ENCODE results near the gene LTO1.
"Not testable (repeated sequence)": the region's sequence is repeated elsewhere in the genome, so short reads cannot be mapped to it uniquely, and the experiment has no call there.

LTO1 gene

DNA sequence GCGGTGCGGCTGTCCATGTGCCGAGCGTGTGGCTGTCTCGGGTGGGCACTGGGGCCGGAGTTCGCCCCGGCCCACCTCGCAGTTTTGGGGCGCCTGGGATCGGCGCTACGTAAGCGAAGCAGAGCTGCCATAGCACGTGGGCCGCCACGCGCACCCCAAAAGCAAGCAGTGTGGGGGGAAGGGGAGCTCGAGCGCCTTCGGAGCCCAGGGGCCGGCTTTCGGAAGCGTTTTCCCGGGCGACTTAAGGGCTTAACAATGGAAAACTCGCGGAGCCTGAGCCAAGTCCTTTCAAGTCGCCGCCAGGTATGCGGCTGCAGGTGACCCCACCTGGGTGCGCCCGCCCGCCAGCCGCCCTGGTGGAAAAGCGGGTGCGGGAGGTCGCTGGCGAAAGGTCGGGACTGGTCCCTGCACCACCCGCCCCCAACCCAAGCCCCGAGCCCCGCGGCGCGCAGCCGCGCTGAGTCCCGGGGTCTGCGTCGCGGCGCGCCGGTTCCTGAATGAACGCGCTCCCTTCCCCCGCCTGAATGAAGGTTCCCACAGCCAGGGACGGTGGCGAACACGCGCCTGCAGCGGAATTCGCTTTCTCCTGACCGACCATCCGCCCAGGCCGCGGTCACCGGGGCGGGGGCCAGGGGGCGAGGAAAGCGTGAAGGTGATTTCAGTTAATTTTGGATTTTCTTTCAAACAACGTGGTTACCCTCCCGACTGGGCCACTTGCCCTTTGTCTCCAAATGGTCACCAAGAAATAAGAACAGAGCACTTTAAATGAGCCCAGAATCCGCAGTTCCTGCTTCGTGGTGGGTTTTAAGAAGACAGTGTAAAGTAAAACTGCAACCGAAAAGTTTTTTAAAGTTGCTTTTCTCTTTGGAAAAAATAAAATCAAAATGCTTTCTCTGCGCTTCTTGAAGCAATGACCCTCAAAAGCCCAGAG lies 36.9 kb downstream of the LTO1 start:
- FAIRE-seq (peak; percentile 81), DNase-seq (ENCODE audit: insufficient read length, low spot score) (peak; percentile 51)

DNA sequence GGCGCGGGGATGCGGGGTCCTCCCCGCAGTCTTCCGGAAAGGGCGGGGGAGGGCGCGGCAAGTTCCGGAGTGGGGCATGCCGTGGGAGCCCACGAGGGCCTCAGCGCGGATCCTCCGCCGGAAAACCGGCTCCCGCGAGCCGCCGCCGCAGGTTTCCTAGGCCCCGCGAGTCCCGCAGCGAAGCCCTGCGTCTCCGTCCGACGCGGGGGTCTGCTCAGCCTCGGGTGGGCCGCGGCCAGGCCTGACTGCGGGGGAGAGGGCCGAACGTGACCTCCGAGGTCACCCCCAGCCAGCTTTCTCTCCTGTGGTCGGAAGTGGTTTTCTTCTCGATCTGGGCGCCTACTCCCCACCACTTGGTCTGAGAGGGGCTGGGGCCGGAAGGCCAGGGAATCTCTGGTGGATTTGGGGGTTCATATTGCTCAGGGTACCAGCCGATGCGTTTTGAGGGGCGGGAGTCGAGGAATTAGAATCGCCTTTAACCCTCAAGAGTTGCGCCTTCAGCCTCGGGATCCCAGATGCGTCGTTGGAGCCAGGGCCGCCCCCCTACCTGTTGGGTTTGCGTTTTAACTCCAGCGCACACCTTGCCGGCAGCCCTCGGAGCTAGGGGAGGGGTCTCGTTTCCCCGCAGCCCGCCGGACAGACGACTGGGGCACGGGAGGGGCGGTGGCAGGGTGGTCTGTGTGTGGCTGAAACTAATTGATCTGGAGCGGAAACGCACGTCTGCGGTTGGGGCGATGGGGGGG lies 37.8 kb downstream of the LTO1 start:
- DNase-seq (ENCODE audit: insufficient read length, low spot score) (no peak), FAIRE-seq (no peak)

DNA sequence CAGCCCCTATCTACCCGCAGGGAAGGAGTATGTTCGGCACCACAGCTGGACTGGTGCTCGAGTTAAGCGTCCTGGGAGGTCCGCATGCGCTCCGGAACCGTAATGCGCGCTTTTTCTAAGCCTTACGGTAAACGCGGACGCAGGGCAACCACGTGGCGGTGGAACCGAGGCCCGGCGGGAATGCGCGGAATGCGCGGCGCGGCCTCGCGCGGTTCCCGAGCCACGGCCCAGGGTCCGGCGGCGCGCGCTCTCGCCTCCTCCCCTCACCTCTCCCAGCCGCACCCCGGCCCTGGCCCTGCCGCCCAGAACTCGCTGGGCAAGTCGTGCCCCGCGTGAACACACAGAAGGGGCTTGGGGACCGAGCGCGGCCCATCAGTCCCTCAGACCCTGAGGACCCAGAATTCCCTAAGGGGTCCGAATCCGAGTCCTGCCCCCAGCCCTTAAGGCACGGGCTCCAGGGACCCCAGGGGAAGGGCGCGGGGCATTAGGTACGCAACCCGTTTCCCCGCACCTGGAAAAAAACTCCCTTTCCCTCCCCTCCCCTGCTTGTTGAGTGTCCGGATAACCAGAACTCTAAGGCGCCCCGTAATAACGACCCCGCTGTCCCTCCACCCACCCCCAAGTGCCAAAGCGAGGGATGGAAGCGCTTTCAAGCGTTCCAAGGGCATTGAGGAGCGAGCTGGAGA lies 38.5 kb downstream of the LTO1 start:
- peak; percentile 97 for FAIRE-seq
- peak; percentile 69 for DNase-seq (ENCODE audit: insufficient read length, low spot score)

DNA sequence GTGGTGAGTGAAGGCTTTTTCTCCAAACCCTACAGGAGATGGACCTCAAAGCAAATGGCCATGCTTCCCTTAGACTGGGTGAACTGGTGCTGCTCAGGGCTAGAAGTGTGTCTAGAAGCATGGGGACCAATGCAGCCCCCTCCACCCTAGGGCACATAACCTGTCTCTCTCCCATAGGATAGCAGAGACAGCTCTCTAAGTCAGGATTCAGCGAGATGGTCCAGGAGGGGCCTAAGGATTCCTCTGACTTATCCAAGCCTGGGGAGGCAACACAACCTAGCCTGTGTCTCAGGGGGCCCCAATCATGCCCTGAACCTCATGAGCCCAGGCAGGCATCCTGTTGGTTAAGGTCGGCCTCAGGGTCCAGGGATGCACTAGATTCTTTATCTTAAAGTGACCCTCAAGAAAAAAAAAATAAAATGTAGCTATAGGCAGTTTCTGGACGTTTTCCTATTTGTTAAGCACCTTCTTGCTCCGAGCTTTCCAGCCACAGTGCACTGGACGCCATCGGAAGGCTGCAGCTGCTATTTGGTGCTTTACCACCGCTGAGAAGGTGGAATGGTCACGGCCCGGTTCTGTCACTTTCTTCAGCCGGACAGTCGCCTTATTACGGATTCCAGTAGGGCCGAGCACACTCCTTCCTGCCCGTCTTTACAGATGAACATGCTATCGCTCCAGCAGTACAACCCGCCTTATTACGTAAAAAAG lies 39.2 kb downstream of the LTO1 start:
- FAIRE-seq (no peak), DNase-seq (ENCODE audit: insufficient read length, low spot score) (no peak)

DNA sequence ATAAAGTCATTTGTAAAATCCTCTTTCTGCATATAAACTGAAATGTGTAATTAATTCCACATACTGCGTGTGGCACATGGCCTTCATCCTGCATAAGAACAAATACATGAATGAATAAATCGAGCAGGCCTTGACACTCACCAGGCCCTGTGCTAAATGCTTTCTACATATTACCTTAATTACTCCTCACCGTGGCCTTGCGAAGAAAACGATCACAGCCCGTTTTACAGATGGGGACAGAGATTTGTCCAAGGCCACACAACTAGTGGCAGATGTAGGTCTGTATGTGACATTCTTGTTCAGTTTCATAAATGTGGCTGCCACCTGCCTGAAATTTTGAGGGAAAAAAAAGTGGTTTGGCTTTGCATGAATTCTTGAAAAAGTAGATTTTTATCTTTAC lies 40.0 kb downstream of the LTO1 start:
- no peak for DNase-seq (ENCODE audit: insufficient read length, low spot score)
- FAIRE-seq: peak; percentile 4

DNA sequence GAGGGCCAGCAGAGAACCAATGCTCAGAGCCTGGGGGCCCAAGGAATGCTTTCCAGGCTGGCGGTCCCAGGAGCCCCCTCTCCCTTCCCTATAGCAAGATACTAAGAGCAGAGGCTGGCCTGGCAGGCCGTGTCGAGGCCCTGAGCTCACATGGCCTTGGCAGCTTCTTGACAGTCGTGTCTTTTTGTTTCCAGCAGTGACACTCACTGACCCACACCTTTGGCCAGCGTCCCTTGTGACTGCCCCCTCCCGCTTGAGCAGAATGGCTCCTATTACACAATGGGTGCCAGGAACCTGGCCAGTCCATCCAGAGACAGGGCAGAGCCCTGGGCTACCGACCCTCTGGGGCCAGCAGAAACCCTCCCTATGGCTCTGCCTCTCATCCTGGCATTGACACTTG lies 40.6 kb downstream of the LTO1 start:
- DNase-seq (ENCODE audit: insufficient read length, low spot score): no peak
- FAIRE-seq: no peak

DNA sequence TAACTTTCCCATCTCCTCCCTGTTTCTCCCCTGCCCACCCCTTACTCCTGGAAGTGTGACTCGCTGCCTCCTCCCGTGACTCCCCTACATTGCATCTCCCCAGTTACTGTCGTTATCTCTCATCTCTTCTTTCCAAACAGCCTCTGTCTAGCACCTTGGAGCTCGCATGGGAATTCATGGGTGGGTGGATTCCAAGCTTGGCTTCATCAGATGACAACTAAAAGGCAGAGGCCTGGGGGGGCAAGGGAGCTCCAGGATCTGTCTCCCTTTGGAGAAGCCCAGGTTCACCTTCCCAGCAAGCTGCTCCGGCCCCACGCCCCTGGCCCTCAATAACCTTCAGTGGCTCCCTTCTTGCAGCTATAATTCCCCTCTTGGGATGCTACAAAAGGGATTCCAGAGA lies 41.1 kb downstream of the LTO1 start:
- FAIRE-seq (no peak), DNase-seq (ENCODE audit: insufficient read length, low spot score) (no peak)

DNA sequence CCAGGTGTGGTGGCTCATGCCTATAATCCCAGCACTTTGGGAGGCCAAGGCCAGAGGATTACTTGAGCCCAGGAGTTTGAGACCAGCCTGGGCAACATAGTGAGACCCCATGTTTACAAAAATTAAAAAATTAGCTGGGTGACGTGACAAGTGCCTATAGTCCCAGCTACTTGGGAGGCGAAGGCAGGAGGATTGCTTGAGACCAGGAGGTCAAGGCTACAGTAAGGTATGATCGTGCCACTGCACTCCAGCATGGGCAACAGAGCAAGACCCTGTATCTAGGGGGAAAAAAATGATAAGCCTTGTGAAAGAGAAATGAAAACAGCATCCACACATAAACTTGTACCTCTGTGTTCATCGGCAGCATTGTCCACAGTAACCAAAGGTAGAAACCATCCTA lies 42.3 kb downstream of the LTO1 start:
- no peak for FAIRE-seq

DNA sequence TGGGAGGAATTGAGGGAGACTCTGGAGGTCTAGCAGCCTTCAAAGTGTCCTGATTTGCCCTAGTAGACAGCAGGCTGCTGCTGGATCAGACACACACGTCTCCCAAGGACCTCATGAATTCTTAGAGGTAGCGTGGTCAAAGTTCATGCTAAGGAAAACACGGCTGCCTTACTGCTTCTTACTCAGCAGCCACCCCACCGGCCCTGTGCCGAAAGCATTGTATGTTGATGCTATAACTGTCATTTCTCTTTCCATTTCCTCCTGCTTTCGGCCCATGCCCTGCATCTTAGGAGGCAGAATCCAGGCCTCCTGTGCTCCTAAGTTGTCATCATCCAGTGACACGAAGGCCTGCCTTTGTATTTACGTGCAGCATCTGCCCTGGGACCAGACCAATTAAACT lies 44.7 kb downstream of the LTO1 start:
- DNase-seq (ENCODE audit: insufficient read length, low spot score): no peak
- FAIRE-seq: no peak

More for the DNA sequence above, 42.3 kb downstream of the LTO1 start:
- DNase-seq (ENCODE audit: insufficient read length, low spot score): no peak

DNA sequence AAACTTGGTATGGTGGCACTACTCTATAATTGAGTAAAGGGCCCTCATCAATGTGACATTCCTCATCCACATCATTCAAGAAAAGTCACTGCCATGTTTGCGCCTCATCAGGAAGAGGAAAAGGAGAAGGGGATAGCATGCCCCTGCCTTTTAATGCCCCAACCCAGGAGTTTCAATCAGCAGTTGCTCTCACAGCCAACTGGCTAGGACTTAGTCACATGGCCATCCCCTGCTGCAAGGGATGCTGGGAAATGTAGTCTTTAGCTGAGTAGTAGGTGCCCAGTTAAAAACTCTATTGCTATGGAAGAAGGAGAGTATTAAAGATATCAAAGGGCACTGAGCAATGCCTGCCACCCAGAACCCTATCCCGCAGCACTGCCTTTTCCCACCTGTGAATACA lies 45.1 kb downstream of the LTO1 start:
- DNase-seq (ENCODE audit: insufficient read length, low spot score) (no peak), FAIRE-seq (no peak)

DNA sequence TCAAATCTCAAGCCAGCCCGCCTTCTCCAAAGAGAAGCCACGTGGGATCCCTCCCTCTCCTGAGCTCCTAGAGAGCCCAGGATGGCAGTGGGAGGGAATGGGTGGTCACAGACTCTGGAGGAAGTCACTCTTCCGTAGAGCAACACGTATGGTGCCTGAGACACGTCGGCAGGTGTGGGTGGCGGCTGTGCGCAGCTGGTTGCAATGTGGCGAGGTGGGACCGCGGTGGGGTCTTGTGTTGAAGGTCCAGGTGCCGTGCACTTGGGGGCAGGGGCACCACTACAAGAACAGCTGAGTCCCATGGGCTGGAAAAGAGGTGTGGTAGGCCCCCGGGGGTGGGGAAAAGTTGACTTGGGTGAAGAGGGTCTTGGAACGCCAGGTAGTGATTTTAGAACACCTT lies 47.6 kb downstream of the LTO1 start:
- FAIRE-seq: no peak
- DNase-seq (ENCODE audit: insufficient read length, low spot score): no peak

DNA sequence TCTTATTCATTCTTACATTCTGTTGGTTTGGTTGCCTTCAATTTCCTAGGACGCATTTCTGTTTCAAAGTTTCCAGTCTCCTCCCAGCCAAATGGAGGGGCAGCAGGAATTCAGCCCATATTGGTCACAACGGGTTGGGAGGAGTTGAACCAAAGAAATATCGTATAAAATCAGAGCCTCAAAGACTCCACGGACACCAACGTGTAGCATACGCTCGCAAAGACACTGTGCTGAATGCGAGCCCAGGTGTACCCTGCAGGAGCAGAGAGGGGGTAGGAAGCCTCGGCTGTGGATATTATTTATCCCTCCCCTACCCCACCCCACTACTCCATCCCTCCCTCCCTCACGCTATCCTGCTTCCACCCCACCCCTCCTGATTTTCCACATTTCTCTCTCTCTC lies 49.7 kb downstream of the LTO1 start:
- no peak for DNase-seq (ENCODE audit: insufficient read length, low spot score)
- no peak for FAIRE-seq

DNA sequence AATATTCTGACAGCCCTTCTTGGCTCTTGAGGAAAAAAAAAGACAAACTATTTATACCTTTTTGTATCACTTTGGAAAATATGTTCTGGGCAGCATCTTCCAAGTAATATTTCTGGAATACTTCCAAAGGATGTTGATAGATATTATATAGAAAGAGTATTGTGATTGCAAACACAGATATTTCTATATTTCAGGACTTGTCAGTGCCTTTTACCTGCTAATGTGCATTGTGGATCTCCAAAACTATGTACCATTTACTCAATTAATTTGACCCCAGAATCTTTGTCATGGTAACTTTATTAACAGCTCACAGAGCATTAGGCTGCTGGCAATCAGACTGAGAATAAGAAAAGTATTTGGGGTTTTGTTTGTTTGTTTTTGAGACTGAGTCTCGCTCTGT lies 50.9 kb downstream of the LTO1 start:
- DNase-seq (ENCODE audit: insufficient read length, low spot score) (no peak), FAIRE-seq (no peak)

DNA sequence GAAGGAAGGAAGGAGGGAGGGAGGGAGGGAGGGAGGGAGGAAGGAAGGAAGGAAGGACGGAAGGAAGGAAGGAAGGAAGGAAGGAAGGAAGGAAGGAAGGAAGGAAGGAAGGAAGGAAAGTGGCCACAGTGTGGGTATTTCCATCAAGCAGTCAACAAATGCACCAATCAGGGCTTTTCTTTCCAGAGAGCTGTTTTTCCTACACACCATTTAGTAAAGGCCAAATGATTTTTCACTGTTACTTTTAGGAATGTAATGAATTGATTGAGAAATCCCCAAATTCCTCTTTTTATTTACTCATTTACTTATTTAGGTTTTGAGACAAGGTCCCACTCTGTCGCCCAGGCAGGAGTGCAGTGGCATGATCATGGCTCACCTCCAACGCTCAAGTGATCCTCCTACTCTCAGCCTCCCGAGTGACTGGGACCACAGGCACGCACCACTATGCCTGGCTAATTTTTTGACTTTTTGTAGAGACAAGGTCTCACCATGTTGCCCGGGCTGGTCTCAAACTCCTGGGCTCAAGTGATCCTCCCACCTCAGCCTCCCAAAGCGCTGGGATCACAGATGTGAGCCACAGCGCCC lies 53.0 kb downstream of the LTO1 start:
- DNase-seq (ENCODE audit: insufficient read length, low spot score); FAIRE-seq: not testable (repeated sequence)

DNA sequence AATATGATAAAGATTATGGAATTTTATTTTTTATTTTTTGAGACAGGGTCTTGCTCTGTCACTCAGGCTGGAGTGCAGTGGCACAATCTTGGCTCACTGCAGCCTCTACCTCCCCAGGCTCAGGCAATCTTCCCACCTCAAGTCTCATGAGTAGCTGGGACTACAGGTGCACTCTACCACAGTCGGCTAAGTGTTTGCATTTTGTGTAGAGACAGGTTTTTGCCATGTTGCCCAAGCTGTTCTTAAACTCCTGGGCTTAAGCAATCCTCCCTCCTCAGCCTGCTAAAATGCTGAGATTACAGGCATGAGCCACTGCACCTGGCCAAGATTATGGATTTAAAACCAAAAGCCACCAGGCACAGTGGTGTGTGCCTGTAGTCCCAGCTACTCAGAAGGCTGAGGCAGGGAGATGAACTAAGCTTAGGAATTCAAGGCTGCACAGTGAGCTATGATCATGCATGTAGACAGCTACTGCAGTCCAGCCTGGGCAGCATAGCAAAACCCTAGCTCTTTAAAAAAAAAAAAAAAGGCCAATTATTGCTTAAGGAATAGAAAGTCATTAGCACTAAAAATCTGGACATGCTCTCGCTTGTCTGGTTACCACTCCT lies 54.4 kb downstream of the LTO1 start:
- DNase-seq (ENCODE audit: insufficient read length, low spot score) (no peak), FAIRE-seq (no peak)

DNA sequence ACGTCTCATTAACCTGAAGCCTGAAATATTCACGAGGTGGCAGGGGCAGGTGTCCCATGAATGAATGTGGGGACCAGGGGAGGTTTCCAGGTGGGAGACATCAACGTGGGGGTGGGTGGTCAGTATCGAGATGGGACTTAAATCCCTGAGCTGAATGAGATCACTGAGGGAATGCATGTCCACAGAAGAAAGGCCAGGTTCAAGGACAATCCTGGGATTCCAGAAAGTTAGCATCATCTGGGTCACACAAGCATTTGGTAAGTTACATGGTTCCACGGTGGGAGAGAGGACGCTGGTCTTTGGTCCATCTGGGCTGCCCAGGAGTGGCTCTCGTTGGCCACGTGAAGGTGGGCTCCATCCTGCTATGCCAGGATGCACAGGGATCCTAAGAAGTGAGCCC lies 56.9 kb downstream of the LTO1 start:
- no peak for FAIRE-seq
- no peak for DNase-seq (ENCODE audit: insufficient read length, low spot score)

DNA sequence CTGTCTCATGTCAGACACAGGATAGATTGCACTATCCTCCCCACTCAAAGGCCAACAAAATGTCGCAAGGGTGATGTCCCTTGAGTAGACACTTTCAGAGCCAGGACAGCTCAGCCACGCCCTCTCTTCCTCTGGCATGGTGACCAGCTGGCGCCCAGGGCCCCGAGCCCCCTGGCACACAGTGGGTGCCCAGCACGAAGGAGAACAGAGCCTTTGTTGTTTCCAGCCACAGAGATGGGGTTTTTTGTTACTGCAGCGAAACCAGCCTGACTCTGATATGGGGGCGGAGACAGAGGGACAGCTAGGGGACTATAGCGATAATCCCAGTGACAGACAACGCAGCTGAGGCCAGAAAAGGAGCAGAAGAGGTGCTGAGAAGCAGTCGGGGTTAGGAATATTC lies 57.5 kb downstream of the LTO1 start:
- FAIRE-seq: no peak
- no peak for DNase-seq (ENCODE audit: insufficient read length, low spot score)

DNA sequence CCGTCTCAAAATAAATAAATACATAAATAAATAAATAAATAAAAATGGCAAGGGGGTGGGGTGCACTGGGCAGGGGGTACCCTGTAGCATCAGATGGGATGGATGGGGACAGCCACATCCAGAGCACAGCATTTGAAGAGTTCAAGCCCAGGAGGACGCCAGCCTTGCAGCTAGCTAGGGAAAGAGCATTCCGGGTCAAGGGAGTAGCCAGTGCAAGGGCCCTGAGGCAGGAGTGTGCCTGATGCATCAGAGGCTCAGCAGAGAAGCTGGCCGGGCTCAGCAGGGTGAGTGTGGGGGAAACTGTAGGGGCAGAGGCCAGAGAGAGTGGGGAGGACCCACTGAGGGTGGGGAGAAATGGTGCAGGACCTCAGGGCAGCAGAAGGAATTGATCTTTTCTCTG lies 57.9 kb downstream of the LTO1 start:
- FAIRE-seq (no peak), DNase-seq (ENCODE audit: insufficient read length, low spot score) (no peak)

All from HTR-8/SVneo (cell line).